Right renal pelvis (tissue), 4 donors: Measurements from ENCODE around the gene IVD. TPM values are rescaled to one million over a fixed set of nuclear protein-coding genes. Genes with fewer than 3 reads are reported as not detected.
A peak's percentile ranks its signal among the peaks of the same experiment; 100 is the strongest.

Experiments used
- DNase-seq, 4 donors: peaks; one replicate each; pipeline ENCODE4 v3.0.0-alpha.2; 2013; ENCODE audit warnings: low read depth in 4 of 4, low spot score in 3 of 4, missing footprints in 1 of 4
- polyA plus RNA-seq, 4 donors: library from polyadenylated mRNA; unstranded; fragments of 120-200 nt; gene quantifications; one replicate each; pipeline ENCODE4 v1.2.1, GENCODE V29; 2013; ENCODE audit not compliant: insufficient read length in 4 of 4

IVD gene
- polyA plus RNA-seq, 4 donors = 63.3 to 79.3 (median 72.3) TPM

DNA sequence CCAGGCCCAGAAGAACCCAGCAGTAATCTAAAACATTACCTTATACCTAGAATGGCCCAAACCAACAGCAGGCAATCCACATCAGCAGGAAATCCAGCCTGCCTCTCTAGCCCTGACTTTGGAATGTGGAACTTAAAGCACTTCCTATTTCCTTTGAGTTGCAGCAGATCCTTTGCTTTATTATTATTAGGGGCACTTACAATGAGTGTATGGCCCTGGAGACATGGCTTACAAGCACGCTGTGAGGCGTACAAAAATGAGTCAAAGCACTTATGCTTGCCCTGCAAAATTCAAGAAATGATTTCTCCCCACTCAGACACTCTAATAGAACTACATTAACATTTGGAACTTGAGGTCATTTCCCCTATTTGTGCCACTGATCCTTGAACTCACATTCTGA is 32.6 kb upstream of the IVD start:
- DNase-seq = no peak

DNA sequence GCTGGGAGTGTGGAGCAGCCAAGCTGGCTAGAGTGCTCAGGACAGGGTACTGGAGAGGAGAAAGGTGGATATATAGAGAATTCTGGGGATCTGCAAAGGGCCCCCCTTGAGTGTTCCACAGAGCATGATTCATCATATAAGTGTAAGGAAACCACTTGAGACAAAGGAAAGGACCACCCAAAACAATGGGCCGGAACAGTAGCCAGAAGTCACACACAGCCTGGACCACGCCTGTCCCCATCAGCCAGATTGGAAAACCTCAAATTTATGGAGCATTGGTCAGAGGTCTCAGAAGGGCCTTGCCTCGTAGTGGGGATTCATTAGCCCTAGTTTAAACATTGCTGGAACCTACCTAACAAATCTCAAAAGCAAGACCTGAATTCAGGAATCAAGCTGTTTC is 28.0 kb upstream of the IVD start:
- DNase-seq = no peak

DNA sequence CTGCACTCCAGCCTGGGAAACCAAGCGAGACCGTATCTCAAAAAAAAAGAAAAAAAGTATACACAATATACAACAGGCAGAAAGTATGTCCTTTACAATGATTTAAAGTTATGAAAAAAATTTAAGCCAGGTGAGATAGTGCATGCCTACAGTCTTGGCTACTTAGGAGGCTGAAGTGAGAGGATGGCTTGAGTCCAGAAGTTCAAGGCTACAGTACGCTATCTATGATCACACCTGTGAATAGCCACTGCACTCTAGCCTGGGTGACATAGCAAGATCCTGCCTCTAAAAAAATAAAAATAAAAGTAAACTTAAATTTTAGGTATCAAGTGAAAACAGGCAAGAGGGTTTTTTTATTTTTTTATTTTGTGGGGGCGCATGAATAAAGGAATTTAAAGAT is 26.2 kb upstream of the IVD start:
- no peak for DNase-seq

DNA sequence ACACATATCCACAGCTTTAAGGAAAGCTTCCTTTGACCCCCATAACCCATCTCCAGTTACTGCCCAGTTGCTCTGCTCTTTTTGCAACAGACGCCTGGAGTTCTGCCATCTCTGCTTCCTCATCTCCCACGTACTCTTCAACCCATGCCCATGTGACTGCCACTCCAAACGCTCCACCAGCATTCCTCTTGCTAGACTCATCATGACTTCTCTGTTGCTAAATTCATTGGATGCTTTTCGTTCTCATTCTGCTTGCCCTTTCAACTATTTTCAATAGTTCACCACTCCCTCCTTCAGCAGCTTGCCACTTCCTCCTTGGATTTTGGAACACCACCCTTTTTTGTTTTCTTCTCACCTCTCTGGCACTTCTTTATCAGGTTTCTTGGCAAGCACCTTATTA is 25.7 kb upstream of the IVD start:
- no peak for DNase-seq

DNA sequence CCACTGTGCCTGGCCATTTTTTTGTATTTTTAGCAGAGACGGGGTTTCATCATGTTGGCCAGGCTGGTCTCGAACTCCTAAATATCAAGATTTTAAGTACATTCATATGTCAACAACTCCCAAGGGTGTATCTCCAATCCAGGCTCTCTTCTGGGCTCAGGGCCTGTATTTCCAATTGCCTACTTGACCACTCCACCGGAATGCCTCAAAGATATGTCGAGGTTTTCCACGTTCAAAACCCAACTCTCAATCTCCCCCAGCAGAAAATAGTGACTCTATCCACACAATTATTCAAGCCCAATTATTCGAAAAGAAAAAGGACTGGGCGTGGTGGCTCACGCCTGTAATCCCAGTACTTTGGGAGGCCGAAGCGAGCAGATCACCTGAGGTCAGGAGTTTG is 25.0 kb upstream of the IVD start:
- no peak for DNase-seq

DNA sequence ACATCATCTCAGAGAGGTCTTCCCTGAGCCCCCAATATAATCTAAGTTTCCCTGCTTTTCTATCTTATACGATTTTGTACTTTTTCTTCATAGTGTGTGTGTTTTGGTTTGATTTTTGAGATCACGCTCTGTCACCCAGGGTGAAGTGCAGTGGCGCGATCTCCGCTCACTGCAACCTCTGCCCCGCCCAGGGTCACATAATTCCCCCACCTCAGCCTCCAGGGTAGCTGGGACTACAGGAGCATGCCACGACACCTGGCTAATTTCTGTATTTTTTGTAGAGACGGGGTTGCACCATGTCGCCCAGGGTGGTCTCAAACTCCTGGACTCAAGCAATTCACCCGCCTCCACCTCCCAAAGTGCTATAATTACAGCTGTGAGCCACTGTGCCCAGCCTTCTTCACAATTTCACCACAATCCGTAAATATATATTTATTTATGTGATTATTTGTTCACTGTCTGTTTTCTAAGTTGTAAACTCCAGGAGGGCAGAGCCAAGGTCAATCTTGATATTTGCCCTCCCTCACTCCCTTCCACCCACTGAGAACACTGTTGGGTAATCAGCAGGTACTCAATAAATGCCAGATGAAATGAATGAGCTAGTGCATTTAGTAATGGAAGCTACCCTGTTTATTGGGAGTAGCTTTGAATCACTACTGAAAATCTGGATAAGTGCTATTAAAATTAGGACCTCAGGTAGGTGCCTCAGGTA is 23.6 kb upstream of the IVD start:
- no peak for DNase-seq

DNA sequence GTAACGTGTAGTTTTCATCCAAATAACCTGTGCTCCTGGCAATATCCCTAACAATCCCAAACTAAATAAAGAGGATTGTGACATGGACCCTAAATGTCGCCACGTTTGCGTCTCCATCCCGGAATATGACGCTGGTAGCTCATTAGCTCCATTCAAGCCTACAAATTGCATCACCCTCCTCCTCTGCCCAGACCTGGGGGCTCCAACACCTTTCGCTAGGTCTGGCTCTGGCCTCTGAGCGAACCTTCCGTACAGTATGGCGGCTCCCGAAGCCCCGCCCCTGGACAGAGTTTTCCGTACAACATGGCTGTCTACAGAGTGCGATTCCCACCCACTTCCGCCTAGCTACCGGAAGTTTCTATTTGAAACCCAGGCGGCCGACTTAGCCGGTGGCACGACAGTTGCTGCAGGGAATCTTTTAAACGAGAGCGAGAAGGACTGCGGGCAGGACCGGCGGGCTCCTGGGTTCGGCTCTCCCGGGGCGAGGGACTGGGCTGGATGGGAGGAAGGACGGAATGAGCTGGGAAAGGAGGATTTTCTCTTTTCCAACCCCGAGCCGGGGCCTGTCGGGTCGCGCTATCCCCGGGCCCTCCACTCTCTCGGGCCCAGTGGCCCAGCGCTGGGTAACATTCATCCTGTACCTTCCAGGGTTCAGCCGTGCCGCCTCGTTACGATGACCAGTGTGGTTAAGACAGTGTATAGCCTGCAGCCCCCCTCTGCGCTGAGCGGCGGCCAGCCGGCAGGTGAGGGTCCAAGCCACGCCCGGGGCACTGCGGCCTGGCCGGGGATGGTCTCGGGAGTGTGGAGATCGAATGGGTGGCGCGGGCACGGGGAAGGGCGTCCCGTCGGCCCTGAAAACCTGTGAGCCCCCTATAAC is 22.8 kb upstream of the IVD start, which contains the start of gene KNSTRN:
Gene KNSTRN (plus strand): TSS at position 142 of the 877 bp plus-strand sequence. CDS start 115 bp downstream, at position 257.
- DNase-seq = peak in 3 of 4 donors; percentile 88 to 90 (median 89)

DNA sequence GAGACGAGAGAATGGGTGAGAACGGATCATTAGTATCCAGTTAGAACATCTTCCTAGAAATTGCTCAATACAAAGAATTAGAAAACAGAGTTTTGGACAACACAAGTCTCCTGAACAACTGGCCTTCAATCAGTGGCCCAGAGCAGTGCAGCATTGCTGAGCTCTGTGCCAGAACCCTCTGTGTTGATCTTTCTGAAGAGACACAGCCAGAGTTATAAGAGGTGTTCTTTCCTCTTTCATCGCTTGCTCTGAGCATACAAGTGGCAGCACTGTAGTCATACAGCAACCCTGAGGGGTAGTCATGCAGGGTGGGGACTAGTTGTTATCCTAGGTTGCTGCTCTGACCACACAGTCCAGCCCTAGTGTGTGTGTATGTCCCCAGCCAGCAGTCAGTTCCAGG is 19.1 kb upstream of the IVD start:
- no peak for DNase-seq

DNA sequence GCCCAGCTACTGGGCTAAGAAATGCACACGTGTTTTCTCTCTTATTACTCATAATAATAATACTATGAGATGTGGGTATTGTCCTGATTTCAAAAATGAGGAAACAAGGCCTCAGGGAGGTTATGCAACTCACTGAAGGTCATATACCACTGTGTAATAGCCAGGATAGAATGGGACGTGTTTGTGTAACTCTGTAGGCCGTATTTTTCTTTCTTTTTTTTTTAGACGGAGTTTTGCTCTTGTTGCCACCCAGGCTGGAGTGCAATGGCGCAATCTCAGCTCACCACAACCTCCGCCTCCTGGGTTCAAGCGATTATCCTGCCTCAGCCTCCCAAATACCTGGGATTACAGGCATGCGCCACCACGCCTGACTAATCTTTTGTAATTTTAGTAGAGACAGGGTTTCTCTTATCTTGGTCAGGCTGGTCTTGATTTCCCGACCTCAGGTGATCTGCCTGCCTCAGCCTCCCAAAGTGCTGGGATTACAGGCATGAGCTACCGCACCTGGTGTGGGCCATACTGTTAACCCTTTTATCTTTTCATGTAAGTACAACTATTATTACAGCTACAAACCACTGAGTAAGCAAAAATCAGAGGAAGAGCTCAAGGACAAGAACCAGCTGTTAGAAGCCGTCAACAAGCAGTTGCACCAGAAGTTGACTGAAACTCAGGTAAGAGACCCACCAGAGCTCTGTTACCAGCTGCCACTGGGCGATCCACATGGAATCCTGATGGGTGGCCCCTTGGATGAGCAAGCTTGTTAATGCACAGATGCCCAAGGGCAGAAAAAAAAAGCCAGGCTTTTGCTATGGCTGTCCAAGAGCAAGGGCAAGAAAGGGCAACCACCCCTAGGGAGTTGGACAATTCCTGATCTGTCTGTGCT is 16.4 kb upstream of the IVD start:
- DNase-seq = no peak

DNA sequence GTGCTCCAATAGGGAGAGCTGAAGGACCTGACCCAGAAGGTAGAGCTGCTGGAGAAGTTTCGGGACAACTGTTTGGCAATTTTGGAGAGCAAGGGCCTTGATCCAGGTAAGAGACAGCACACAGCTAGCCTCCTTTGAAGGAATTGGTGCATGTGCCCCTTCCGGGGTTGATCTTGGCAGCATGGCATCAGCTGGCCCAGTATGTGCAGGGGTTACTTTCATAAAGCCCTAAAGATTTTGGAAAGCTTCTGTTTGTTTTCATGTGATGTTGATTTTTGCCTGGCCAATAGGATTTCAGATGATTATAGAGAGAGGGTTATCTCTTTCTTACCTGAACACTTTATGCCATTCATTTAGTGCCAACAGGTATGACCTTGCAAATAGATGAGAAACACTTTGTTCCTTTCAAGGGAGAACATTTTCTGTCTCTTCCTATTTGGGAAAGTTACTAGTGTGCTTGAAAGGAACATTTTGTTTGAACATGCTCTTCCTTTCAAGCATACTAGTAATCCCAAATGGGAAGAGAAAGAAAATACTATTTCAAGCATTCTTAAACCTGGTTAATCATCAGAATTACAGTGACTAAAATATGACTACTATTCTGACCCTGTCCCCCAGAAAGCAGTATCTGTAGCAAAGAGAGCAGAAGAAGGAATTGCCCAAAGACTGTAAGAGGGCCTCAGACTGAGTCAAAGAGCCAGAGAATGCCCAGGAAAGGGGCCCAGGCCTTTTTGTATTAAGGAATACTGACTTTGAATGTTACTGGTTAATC is 15.6 kb upstream of the IVD start:
- no peak for DNase-seq

DNA sequence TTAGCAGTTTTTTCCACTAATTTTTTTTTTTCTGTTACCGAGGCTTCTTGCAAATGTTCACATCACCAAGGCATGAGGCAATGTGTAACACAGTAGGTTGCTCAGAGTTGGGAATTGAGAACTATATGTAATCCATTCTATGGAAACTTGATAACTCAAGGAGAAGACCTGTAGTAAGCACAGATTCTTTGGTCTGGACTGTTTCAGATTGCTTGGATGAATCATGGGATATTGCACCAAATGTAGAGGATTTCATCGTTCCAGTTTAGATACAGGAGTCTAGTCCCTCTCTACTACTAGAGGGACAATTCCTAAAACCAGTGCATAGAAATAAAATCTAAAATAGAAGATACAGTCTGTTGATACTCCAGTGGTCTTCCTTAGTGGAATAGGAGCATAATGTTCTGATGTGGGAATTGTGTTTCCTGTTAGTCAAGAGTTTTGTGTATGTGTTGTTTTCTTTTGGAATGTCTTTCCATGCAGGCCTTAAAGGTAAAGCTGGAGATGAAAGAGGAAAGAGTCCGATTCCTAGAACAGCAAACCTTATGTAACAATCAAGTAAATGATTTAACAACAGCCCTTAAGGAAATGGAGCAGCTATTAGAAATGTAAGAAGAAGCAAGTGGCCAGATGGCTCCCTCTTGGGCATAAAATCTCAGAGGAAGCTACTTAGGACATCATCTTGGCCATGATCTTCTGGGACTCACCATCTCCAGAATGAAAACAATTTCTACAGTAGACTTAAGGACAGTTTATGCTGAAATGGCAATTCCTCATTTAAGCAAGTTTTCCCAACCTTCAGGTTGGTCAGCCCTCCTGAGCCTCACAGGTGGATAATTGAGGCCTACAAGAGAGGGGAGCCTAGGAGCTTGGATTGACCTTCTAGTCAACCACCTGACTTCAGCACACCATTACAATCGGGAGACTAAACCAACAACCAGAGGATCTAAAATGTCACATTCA is 12.3 kb upstream of the IVD start:
- DNase-seq = no peak

DNA sequence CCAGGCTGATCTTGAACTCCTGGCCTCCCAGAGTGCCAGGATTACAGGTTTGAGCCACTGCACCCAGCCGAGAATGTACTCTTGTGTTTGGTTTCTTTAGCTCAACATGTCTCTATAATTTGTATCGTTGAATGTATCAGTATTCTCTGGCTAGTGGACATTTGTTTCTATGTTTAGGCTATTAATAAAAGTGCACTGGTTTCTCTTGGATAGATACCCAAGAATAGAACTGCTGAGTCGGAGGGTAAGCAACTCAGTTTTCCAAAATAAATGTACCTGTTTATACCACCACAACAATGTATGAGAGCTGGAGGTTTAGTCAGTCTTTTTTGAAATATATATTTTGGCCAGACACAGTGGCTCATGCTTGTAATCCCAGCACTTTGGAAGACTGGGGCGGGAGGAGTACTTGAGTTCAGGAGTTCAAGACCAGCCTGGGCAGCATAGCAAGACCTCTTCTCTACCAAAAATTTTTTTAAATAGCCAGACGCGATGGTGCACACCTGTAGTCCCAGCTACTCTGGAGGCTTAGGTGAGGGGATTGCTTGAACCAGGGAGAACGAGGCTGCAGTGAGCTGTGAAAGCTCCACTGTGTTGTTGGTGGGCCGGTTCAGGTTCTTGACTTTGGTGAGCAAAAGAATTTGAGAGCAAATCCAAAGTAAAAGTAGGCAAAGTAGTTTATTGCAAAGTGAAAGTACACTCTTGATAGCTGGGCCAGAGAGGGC is 7.7 kb upstream of the IVD start:
- DNase-seq = no peak

DNA sequence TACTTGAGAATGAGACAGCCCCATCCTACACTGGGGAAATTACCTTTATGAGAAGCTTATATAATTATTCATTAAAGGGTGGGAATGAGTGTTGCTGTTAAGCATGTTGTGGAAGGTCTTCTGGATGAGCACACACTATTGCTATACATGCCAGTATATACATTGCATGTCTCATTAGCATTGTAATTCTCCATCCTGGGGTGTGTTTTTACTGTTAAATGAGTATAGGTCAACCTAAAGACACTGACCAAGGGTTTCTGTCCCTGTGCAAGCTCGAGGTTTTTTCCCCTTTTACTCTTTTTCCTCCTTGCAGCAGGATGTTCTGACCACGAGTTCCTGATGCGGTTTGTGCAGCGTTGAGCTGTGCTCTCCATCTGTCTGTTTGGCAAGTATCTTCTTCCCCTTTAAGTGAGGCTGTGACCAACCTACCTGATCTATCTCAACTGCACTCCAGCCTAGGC is 7.2 kb upstream of the IVD start:
- DNase-seq = no peak

DNA sequence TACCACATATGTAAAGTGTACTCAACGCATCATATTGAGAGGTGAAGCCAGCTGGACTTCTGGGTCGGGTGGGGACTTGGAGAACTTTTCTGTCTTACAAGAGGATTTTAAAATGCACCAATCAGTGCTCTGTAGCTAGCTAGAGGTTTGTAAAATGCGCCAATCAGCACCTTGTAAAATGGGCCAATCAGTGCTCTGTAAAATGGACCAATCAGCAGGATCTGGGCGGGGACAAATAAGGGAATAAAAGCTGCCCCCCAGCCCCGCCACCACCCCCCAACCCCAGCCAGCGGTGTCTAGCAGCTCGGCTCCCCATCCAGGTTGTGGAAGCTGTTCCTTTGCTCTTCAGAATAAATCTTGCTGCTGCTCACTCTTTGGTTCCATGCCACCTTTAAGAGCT is 6.2 kb upstream of the IVD start:
- no peak for DNase-seq

DNA sequence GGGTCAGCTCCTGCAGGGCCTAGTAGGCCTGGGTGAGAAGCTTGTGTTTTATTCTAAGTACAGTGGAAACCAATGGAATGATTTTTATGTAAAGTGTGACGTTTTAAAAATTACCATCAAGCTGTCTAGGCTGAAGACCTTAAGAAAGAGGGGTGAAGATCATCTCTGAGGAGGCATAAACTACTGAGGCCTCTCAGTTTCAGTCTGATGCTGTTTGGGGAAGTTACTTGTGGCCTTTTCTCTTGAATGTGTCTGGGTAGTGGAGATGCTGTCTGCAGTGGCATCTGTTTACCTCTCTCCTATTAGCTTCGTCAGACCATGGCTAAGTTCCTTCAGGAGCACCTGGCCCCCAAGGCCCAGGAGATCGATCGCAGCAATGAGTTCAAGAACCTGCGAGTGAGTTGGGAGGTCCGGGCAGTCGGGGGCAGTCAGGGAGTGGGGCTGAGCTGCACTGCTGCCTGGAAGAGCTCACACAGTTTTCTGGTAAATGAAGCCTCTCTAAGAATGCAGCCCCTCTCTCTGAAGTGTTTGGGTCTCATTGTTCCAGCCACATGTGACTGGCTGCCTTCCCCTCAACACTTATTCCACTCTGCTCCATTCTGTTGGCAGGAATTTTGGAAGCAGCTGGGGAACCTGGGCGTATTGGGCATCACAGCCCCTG is 1.9 kb downstream of the IVD start:
- DNase-seq = no peak

DNA sequence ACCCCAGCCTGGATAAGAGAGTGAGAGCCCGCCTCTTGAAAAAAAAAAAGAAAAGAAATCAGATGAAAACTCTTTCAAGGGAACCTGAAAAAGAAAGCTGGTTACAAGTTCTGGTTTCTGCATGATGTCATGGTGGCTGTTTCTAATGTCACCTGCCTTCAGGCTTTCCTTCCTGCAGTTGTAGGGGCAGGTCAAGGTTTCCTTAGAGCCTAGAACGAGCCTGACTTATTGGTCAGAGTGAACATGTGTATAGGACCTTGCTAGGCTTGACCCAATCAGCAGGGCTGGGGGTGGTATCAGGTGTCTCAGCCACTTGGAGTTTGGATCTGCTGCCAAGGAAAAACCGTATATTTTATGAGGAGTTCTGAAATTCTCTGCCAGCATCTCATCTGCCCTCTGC is 3.8 kb downstream of the IVD start:
- no peak for DNase-seq

DNA sequence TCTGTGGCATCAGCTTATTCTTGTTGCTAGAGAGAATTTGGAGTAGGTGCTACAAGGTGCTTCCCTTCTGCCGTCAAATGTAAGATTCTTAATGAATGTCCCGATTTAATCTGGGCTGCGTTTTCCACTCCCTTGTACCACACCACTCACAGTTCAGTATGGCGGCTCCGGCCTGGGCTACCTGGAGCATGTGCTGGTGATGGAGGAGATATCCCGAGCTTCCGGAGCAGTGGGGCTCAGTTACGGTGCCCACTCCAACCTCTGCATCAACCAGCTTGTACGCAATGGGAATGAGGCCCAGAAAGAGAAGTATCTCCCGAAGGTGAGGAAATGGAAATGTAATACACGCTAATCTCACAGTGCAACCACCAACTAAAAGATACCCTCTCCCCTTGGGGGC is 4.9 kb downstream of the IVD start:
- no peak for DNase-seq
